NCI-H1417 (cell line): Measurements from ENCODE around the gene PANK1.
A peak's percentile ranks its signal among the peaks of the same experiment; 100 is the strongest.

Experiments
- DNase-seq, 3 experiments: peaks; one replicate each; lab custom pipeline; 2025; lab: John Stamatoyannopoulos, UW

Gene PANK1

GRCh38 chr10:89615824-89616223 lies 29.2 kb downstream of the PANK1 start:
- DNase-seq, result no peak

DNA sequence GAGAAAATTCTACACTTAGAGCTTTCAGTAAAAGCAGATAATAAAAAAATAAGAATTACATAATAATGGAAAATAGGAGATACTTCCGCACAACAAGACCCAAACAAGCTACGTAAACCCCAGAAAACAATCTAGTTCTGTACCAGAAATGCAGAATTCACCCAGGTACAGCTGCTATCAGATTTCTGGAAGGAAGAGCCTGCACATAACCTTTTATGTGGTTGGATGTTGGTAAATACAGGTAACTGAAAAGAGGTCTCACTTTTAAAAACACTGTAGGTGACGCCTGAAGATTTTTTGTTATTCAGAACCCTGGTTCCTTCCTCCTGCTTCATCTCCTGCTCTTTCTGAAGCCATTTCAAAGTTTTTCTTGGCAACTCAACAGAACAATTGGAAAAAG lies 29.9 kb downstream of the PANK1 start:
- DNase-seq, result no peak

- DNase-seq, result no peak
Observed at GRCh38 chr10:89613582-89613981, 31.5 kb downstream of the PANK1 start.

- no peak for DNase-seq
Observed at GRCh38 chr10:89611282-89611681, 33.8 kb downstream of the PANK1 start.

GRCh38 chr10:89609833-89610346 lies 35.2 kb downstream of the PANK1 start:
- no peak for DNase-seq

DNA sequence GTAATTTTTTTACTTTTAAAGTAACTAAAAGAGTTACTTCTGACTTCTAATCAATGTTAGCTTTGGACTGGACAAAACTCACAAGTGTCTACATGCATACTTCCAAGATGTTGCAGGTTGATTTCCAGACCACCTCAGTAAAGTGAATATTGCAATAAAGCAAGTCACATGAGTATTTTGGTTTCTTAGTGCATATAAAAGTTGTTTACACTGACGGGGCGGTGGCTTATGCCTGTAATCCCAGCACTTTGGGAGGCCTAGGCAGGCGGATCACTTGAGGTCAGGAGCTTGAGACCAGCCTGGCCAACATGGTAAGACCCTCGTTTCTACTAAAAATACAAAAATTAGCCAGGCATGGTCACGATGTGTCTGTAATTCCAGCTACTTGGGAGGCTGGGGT lies 40.8 kb downstream of the PANK1 start:
- no peak for DNase-seq

- no peak for DNase-seq
Observed at GRCh38 chr10:89602919-89603318, 42.1 kb downstream of the PANK1 start.

DNA sequence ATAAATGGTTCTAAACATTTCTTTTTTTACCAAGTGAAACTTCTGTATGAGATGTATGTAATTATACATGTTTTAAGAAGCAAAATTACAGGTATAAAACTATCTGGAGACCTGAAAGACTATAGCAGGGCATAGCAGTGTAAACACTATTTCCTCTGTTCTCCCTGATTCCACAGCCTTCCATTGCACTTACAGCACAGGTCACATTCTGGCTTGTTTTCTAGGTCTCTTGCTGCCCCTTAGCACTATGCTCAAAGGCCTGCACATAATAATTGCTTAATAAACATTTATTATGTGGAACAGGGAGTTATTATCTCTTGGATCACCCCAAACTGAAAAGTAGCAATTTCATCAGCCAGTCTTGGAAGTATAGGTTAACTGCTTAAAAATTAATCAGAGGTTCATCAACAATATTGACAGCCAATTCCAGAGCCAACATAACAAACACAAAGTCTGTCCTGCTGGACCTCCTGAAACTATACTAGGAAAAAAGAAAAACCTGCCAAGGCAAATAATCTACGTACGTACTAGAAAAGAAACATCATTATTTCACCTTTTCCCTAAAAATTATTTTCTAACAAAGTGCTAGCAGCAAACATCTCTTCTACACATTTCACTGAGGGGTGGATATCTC lies 43.2 kb downstream of the PANK1 start:
- no peak for DNase-seq

GRCh38 chr10:89600041-89600440 lies 45.0 kb downstream of the PANK1 start:
- no peak for DNase-seq

DNA sequence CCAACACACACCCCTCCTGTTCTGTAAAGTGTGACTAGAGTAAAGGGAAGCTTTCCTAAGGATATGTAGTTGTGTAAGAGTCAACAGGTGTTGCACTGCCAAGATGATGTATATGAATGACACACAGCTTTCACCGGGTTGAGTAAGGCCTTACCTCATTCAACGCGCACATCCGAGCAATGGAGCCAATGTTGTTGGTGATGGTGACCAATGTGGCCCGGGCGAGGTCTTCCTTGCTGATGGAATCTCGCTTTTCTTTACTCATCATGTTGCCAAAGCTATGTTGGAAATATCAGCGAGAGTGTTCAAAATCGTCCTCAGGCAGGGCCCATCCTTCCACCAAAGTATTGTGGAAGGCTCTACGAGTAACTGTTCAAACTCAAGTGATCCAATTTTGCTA lies 52.0 kb downstream of the PANK1 start:
- DNase-seq, result no peak

DNA sequence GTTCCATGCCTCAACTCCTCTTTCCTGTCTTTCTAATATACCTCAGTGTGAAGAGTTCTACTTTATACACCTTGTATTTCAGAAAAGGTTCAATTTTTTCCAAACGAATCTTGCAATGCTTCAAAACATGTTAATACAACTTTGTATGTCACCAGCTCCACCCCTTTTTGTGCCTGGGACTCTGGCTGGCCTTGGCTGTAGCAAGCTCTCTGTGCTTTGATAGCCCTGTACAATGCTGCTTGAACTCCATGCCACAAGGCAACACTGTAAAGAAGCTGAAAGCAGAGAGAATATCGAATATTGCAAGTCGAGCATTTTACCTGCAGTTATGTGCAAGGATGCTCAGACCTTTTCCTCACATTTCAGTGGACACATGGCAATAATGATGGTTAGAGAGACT lies 52.5 kb downstream of the PANK1 start:
- no peak for DNase-seq

GRCh38 chr10:89591796-89592271 lies 53.2 kb downstream of the PANK1 start:
- no peak for DNase-seq

DNA sequence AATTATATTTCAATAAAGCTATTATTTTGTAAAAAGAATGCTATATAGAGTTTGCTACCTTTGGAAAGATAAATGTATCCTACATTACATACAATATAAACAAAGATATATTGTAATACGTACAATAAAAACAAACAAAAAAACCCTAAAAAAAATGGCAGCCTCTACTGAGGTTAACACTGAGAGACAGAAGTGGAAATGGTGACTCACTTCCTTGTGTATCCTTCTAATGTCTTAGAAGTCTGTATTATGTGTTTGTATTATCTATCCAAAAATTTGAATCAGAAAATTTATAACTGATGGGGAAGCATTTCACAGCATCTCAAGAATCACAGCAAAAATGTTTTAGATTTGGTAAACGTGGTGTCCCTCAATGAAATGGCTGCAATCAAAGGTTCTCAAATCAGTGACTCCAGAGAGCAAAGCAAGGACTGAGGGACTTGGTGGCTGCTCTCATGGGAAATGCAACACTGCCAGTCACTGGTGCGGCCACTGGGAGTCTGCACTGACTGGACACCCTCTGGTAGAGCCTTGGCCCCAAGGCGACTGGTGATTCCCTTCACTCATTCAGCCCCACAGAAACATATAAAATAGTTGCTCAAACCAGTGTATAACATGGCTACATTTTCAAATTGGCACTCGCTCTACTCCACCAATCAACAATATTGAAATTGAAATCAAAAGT lies 53.8 kb downstream of the PANK1 start:
- DNase-seq, result no peak

GRCh38 chr10:89590326-89590725 lies 54.7 kb downstream of the PANK1 start:
- no peak for DNase-seq

GRCh38 chr10:89589101-89589720 lies 55.8 kb downstream of the PANK1 start:
- DNase-seq, result peak in 1 of 3 experiments; percentile 1

DNA sequence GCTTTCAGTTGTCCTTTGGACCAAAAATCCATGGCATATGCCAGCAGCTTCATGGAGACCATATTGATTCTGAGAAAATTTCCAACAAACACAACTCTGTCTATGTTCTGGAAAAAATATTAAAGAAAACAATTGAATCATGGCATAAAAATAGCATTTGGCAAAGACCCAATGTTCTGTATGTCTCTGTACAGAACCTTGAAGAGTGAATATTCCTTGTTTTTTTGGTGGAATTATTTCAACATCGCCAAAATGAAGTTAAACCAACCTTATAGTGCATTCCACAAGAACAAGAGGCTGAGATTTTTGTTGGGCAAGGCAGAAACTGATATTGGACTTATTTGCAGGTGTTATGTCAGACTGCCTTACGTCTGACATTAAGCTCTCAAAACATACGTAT lies 56.4 kb downstream of the PANK1 start:
- no peak for DNase-seq

DNA sequence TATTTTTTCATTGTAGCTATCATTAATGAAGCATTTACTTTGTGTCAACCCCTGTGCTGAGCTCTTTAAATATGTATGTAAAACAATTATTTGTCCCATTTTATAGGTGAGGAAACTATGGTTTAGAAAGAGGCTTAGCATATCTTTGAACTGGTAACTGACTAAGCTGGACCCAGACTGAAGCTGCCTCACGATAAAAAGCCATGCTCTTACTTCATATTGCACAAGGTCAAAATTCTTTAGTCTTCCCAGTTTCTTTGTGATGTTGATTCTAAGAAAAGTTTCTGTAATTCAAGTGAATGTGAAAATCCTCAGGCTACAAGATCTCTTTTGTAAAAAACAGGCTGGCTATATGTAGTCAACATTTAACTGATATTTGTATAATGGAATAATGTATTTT lies 63.0 kb downstream of the PANK1 start:
- DNase-seq, result no peak

GRCh38 chr10:89580243-89580642 lies 64.8 kb downstream of the PANK1 start:
- DNase-seq, result no peak

DNA sequence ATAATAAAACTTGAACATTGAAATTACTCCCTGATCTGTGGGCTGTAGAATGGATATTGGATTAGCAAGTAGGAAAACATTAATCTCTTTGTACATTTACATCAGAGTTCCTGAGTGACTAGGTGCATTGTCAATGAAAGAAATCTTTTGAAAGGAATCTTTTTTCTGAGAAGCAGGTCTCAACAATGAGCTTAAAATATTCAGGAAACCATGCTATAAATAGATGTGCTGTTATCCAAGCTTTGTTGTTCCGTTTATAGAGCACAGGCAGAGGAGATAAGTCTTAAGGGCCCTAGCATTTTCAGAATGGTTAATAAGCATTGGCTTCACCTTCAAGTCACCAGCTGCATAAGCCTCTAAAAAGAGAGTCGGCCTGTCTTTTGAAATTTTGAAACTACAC lies 68.3 kb downstream of the PANK1 start:
- DNase-seq, result no peak

GRCh38 chr10:89576022-89576421 lies 69.0 kb downstream of the PANK1 start:
- DNase-seq, result no peak

DNA sequence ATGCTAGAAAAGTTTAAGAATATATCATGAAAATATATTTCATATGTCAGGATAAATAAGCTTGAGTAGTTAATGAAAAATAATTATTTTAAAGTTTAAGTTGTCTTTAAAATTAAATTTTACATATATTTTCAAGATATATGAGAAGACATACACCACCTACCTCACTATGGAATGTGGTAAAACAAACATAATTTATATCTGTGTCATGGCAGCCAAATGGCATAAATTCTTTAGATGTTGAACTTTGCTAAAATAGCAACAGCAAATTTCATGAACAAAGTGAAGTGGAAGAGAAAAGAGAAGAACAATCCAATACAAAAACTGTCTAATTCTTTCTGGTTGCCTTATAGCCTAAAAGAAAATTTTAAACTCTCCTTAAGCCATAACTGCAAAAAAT lies 70.0 kb downstream of the PANK1 start:
- no peak for DNase-seq

DNA sequence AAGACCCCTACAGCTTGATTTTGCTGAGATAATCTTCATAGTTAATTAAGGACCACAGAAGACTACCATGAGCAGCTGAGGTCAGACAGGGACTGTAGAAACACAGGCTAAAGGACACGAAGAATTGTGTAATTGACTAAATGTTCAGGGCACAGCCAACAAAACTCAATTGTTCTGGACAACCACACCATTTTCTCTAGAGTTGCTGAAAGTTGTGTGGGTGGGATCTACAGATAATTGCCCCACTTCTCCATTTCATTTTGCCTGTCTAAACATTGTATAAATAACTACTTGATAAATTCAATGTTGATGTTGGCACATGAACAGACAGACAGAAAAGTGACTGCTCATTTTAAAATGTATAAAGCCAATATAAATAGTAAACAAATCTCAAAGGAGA lies 70.7 kb downstream of the PANK1 start:
- no peak for DNase-seq

- peak in 1 of 3 experiments; percentile 68 for DNase-seq
Observed at GRCh38 chr10:89567576-89568245, 77.3 kb downstream of the PANK1 start.
